Measurements from ENCODE around the gene GABPB2.
A peak's percentile ranks its signal among the peaks of the same experiment; 100 is the strongest.

The GABPB2 gene

GRCh38 chr1:151047591-151047924 lies 23.0 kb upstream of the GABPB2 start, which contains the start of gene C1orf56:
Gene C1orf56, plus strand, starts transcription at chr1:151047751. Its CDS starts 97 bp downstream, at chr1:151047848.
- peaks cover 13% of the 10 kb centered on the region; the same call in 1 of the 2 replicates for H3F3A ChIP-seq (ENCODE audit: insufficient read depth, low read length)
- DNase-seq = peak; percentile 46
- H3K9me3 ChIP-seq (replicated peaks; ENCODE audit: insufficient read depth, low read length) = no peaks in the 10 kb centered on the region
- TF ChIP-seq CTCF (IDR thresholded peaks at IDR 0.05; ENCODE audit: low read length) = no peak
- no peak for TF ChIP-seq EZH2 (optimal IDR thresholded peaks at IDR 0.05; ENCODE audit: low read depth, low read length)
- TF ChIP-seq EZH2phosphoT487 (IDR thresholded peaks at IDR 0.05; ENCODE audit: low read length) = no peak
- H2AFZ ChIP-seq (ENCODE audit: low read length) = peak within 1 kb of the TSS; percentile 83
- H3K79me2 ChIP-seq (ENCODE audit: low read length) = no peaks in the 10 kb centered on the region
- H4K20me1 ChIP-seq (ENCODE audit: insufficient read depth, low read length) = no peaks in the 10 kb centered on the region; the same call in 1 of the 2 replicates
- peaks cover 13% of the 10 kb centered on the region; the same call in 1 of the 2 replicates for H3K4me1 ChIP-seq (ENCODE audit: low read length)
- H3K4me2 ChIP-seq (ENCODE audit: low read depth, low read length) = peak within 1 kb of the TSS; percentile 99
- H3K4me3 ChIP-seq (ENCODE audit: low read length) = peak within 1 kb of the TSS; percentile 72
- H3K27ac ChIP-seq (ENCODE audit: low read length) = no peak within 1 kb of the TSS
- no peaks in the 10 kb centered on the region for H3K36me3 ChIP-seq (replicated peaks; ENCODE audit: insufficient read depth, low read length)
- H3K9ac ChIP-seq (ENCODE audit: low read length) = peak within 1 kb of the TSS; percentile 4; the same call in 1 of the 2 replicates
- H3K9me2 ChIP-seq (replicated peaks; ENCODE audit: insufficient read depth, low read length) = no peaks in the 10 kb centered on the region
- H3K27me3 ChIP-seq (replicated peaks; ENCODE audit: insufficient read depth, low read length) = no peaks in the 10 kb centered on the region

- Histone ChIP-seq H3K27me3 (replicated peaks; ENCODE audit: insufficient read depth, low read length) (no peaks in the 10 kb centered on the region), H3K9me3 (replicated peaks; ENCODE audit: insufficient read depth, low read length) (no peaks in the 10 kb centered on the region), H3K36me3 (replicated peaks; ENCODE audit: insufficient read depth, low read length) (no peaks in the 10 kb centered on the region), H2AFZ (ENCODE audit: low read length) (peak overlapping the region; percentile 83), H3K27ac (ENCODE audit: low read length) (no peak overlapping the region), H3F3A (ENCODE audit: insufficient read depth, low read length) (peaks cover 13% of the 10 kb centered on the region; the same call in 1 of the 2 replicates), H3K4me3 (ENCODE audit: low read length) (peak overlapping the region; percentile 72), H3K4me2 (ENCODE audit: low read depth, low read length) (peak overlapping the region; percentile 99), H3K9me2 (replicated peaks; ENCODE audit: insufficient read depth, low read length) (no peaks in the 10 kb centered on the region), H3K9ac (ENCODE audit: low read length) (peak overlapping the region; percentile 4; the same call in 1 of the 2 replicates), H3K4me1 (ENCODE audit: low read length) (peaks cover 13% of the 10 kb centered on the region; the same call in 1 of the 2 replicates), H3K79me2 (ENCODE audit: low read length) (no peaks in the 10 kb centered on the region), H4K20me1 (ENCODE audit: insufficient read depth, low read length) (no peaks in the 10 kb centered on the region; the same call in 1 of the 2 replicates)
- peak; percentile 54; the same call in 1 of the 2 replicates for TF ChIP-seq CTCF (IDR thresholded peaks at IDR 0.05; ENCODE audit: low read length)
- TF ChIP-seq EZH2 (optimal IDR thresholded peaks at IDR 0.05; ENCODE audit: low read depth, low read length) = no peak
- DNase-seq = peak; percentile 39
These were observed 22.5 kb upstream of the GABPB2 start for GRCh38 chr1:151047925-151048644.

- no peaks in the 10 kb centered on the region for H3K79me2 ChIP-seq (ENCODE audit: low read length)
These were observed 21.9 kb upstream of the GABPB2 start for GRCh38 chr1:151048645-151049032.

More at GRCh38 chr1:151048645-151049032, 21.9 kb upstream of the GABPB2 start:
- Histone ChIP-seq H3K4me1 (ENCODE audit: low read length) (peaks cover 13% of the 10 kb centered on the region; the same call in 1 of the 2 replicates), H2AFZ (ENCODE audit: low read length) (no peak overlapping the region), H3K36me3 (replicated peaks; ENCODE audit: insufficient read depth, low read length) (no peaks in the 10 kb centered on the region), H3K9ac (ENCODE audit: low read length) (no peak overlapping the region), H3K27me3 (replicated peaks; ENCODE audit: insufficient read depth, low read length) (no peaks in the 10 kb centered on the region), H3K27ac (ENCODE audit: low read length) (no peak overlapping the region), H3K4me3 (ENCODE audit: low read length) (no peak overlapping the region), H3K4me2 (ENCODE audit: low read depth, low read length) (peak overlapping the region; percentile 99; the same call in 1 of the 2 replicates), H4K20me1 (ENCODE audit: insufficient read depth, low read length) (no peaks in the 10 kb centered on the region; the same call in 1 of the 2 replicates), H3F3A (ENCODE audit: insufficient read depth, low read length) (peaks cover 13% of the 10 kb centered on the region; the same call in 1 of the 2 replicates), H3K9me3 (replicated peaks; ENCODE audit: insufficient read depth, low read length) (no peaks in the 10 kb centered on the region), H3K9me2 (replicated peaks; ENCODE audit: insufficient read depth, low read length) (no peaks in the 10 kb centered on the region)
- DNase-seq = no peak
- TF ChIP-seq CTCF (IDR thresholded peaks at IDR 0.05; ENCODE audit: low read length) (no peak; the same call in 1 of the 2 replicates), EZH2phosphoT487 (IDR thresholded peaks at IDR 0.05; ENCODE audit: low read length) (no peak), EZH2 (optimal IDR thresholded peaks at IDR 0.05; ENCODE audit: low read depth, low read length) (no peak)
